HCT116 (cell line): ENCODE results near the gene ABCB8. TPM values are rescaled to one million over a fixed set of nuclear protein-coding genes. Genes with fewer than 3 reads are reported as not detected.
A peak's percentile ranks its signal among the peaks of the same experiment; 100 is the strongest.

Experiments
- ATAC-seq: fragments of 200-7000 bp; cut with Tn5 transposase; 2 replicates; pipeline ENCODE4 v1.9.1; 2020; ENCODE audit warnings: mild to moderate bottlenecking, moderate library complexity
- BruUV-seq: library from RNA; stranded (reverse); fragments of 400-500 nt; replicated peaks from 2 replicates; lab custom pipeline; 2021; lab: Mats Ljungman, UMichigan
- CTCF ChIA-PET: fragments of 300-600 bp; sonication (Branson Sonifier 250); formaldehyde crosslinking; loops from one replicate; lab custom pipeline; 2021; ENCODE audit warnings: antibody characterized with exemption; lab: Charles Lee
- POLR2A ChIA-PET: fragments of 300-600, 350-600 bp; sonication (Branson Sonifier 250); formaldehyde crosslinking; loops from one replicate; lab custom pipeline; 2021; ENCODE audit warnings: antibody characterized with exemption; lab: Charles Lee
- RAD21 ChIA-PET, 2 experiments: fragments of 300-600 bp; sonication (Branson Sonifier 250); formaldehyde crosslinking; loops; one replicate each; lab custom pipeline; 2023; ENCODE audit warnings: low total read pairs in 2 of 2; ENCODE audit not compliant: uncharacterized antibody in 2 of 2, unreplicated experiment in 2 of 2, low non-redundant PET in 1 of 2; lab: Charles Lee
- DNase-seq: peaks from one replicate; pipeline ENCODE4 v3.0.0-alpha.2; 2010; ENCODE audit warnings: low read depth, low spot score
- H2AFZ ChIP-seq: fragments of 200-600 bp; shearing (Covaris generic), sonication (generic); 2 replicates; pipeline ENCODE4 v1.6.1; 2017; ENCODE audit warnings: low read depth, mixed run types, mixed read lengths, antibody characterized with exemption, low read length; ENCODE audit not compliant: poor library complexity, severe bottlenecking
- H3K27ac ChIP-seq: 2 replicates; pipeline ENCODE4 v1.5.1; 2012; ENCODE audit warnings: low read depth, low read length
- H3K27me3 ChIP-seq: fragments of 200-600 bp; sonication (generic); 2 replicates; pipeline ENCODE4 v1.6.1; 2016; ENCODE audit warnings: mixed run types, low read length, mixed read lengths; ENCODE audit not compliant: insufficient read depth
- H3K36me3 ChIP-seq, 2 experiments: fragments of 200-500 bp in 1 of 2; fragments of 200-600 bp in 1 of 2; sonication (Bioruptor generic) in 1 of 2; sonication (generic) in 1 of 2; 2 replicates each; pipeline versions ENCODE4 v1.5.1 to v1.6.1; 2014 to 2016; ENCODE audit warnings: low read length in 2 of 2, inconsistent platforms in 1 of 2, mixed read lengths in 1 of 2, mixed run types in 1 of 2; ENCODE audit not compliant: insufficient read depth in 2 of 2, control insufficient read depth in 1 of 2
- H3K4me1 ChIP-seq, 2 experiments: fragments of 200-600 bp in 1 of 2; sonication (generic) in 1 of 2; 2 replicates each; pipeline versions ENCODE4 v1.5.1 to v1.6.1; 2012 to 2017; ENCODE audit warnings: low read length in 2 of 2, inconsistent platforms in 1 of 2, mild to moderate bottlenecking in 1 of 2, mixed read lengths in 1 of 2, mixed run types in 1 of 2, moderate library complexity in 1 of 2; ENCODE audit not compliant: insufficient read depth in 2 of 2, control insufficient read depth in 1 of 2
- H3K4me2 ChIP-seq: fragments of 200-600 bp; sonication (generic); 2 replicates; pipeline ENCODE4 v1.6.1; 2017; ENCODE audit warnings: mixed run types, low read length, mixed read lengths
- H3K4me3 ChIP-seq, 2 experiments: fragments of 200-600 bp in 1 of 2; sonication (generic) in 1 of 2; replicated peaks in 1 of 2; 2 replicates each; pipeline ENCODE4 v1.5.1; 2011 to 2016; ENCODE audit warnings: low read length in 2 of 2, control low read depth in 1 of 2, low read depth in 1 of 2, mild to moderate bottlenecking in 1 of 2, mixed read lengths in 1 of 2, mixed run types in 1 of 2
- H3K79me2 ChIP-seq: fragments of 200-600 bp; sonication (generic); 2 replicates; pipeline ENCODE4 v1.6.1; 2017; ENCODE audit warnings: mild to moderate bottlenecking, mixed run types, low read length, moderate library complexity, mixed read lengths; ENCODE audit not compliant: insufficient read depth
- H3K9ac ChIP-seq: fragments of 200-600 bp; sonication (generic); 2 replicates; pipeline ENCODE4 v1.6.1; 2016; ENCODE audit warnings: low read length, mixed read lengths
- H3K9me2 ChIP-seq: fragments of 200-600 bp; sonication (generic), shearing (Covaris generic); 2 replicates; pipeline ENCODE4 v1.6.1; 2017; ENCODE audit warnings: mixed run types, mild to moderate bottlenecking, moderate library complexity; ENCODE audit not compliant: insufficient read depth
- H3K9me3 ChIP-seq, 2 experiments: fragments of 200-500 bp in 1 of 2; fragments of 200-600 bp in 1 of 2; sonication (Bioruptor generic) in 1 of 2; sonication (generic) in 1 of 2; 2 replicates each; pipeline ENCODE4 v1.6.1; 2014 to 2017; ENCODE audit warnings: low read length in 2 of 2, mixed read lengths in 2 of 2, inconsistent platforms in 1 of 2, low read depth in 1 of 2, mild to moderate bottlenecking in 1 of 2, mixed run types in 1 of 2, moderate library complexity in 1 of 2; ENCODE audit not compliant: control insufficient read depth in 1 of 2, insufficient read depth in 1 of 2
- H4K20me1 ChIP-seq: fragments of 200-600 bp; sonication (generic), shearing (Covaris generic); 2 replicates; pipeline ENCODE4 v1.6.1; 2017; ENCODE audit warnings: mixed run types, mild to moderate bottlenecking, moderate library complexity; ENCODE audit not compliant: insufficient read depth
- ATF3 ChIP-seq: IDR thresholded peaks from 2 replicates; pipeline ENCODE4 v1.6.1; 2012
- EGR1 ChIP-seq: IDR thresholded peaks from 2 replicates; pipeline ENCODE4 v1.6.1; 2012; ENCODE audit warnings: low read depth
- ELF1 ChIP-seq: IDR thresholded peaks from 2 replicates; pipeline ENCODE4 v1.6.1; 2012; ENCODE audit warnings: low read depth, borderline replicate concordance
- EZH2 ChIP-seq: fragments of 200-600 bp; sonication (generic); IDR thresholded peaks from 2 replicates; pipeline ENCODE4 v1.6.1; 2017; ENCODE audit warnings: antibody characterized with exemption, mixed run types
- JUND ChIP-seq: IDR thresholded peaks from 2 replicates; pipeline ENCODE4 v1.6.1; 2012
- POLR2A ChIP-seq: IDR thresholded peaks from 2 replicates; pipeline ENCODE4 v1.7.0; 2011; ENCODE audit warnings: borderline replicate concordance; ENCODE audit not compliant: insufficient read depth, insufficient read length; ENCODE audit errors: extremely low read depth
- POLR2AphosphoS5 ChIP-seq: IDR thresholded peaks from 2 replicates; pipeline ENCODE4 v1.6.1; 2011; ENCODE audit warnings: mild to moderate bottlenecking, low read depth, low read length, moderate library complexity
- SIN3A ChIP-seq: IDR thresholded peaks from 2 replicates; pipeline ENCODE4 v1.6.1; 2012; ENCODE audit warnings: low read depth
- SP1 ChIP-seq: IDR thresholded peaks from 2 replicates; pipeline ENCODE4 v1.6.1; 2012; ENCODE audit warnings: low read depth
- SRF ChIP-seq: IDR thresholded peaks from 2 replicates; pipeline ENCODE4 v1.6.1; 2012; ENCODE audit warnings: low read depth
- YY1 ChIP-seq: IDR thresholded peaks from 2 replicates; pipeline ENCODE4 v1.6.1; 2011; ENCODE audit warnings: low read length, low read depth, moderate library complexity, mild to moderate bottlenecking; ENCODE audit not compliant: insufficient replicate concordance; ENCODE audit errors: extremely low read depth
- intact Hi-C: fragments of 100-400 bp; cut with micrococcal nuclease; formaldehyde crosslinking; loops from 2 replicates; pipeline ENCODE4 v1.10.0; 2022
- total RNA-seq: library from RNA; stranded (reverse); gene quantifications from one replicate; pipeline ENCODE4 v1.2.1, GENCODE V29; 2021; ENCODE audit not compliant: unreplicated experiment
- TF ChIP-seq, protein P1 (sequence below): IDR thresholded peaks from 2 replicates; pipeline ENCODE4 v1.6.1; 2011; ENCODE audit warnings: mild to moderate bottlenecking, low read length, moderate library complexity; ENCODE audit not compliant: insufficient replicate concordance; ENCODE audit errors: extremely low read depth

The ABCB8 gene
- total RNA-seq, 1 experiment from 2014 or later = 55.2 TPM

- Histone ChIP-seq H3K4me2 (no peak overlapping the region), H3K27me3 (no peaks in the 10 kb centered on the region), H2AFZ (no peak overlapping the region), H3K27ac (0 out of 2 replicates have a peak overlapping the region, but pooled peaks have one; percentile 26), H3K79me2 (peaks cover 21% of the 10 kb centered on the region), H3K4me3 (no peak overlapping the region), H3K9me2 (no peaks in the 10 kb centered on the region), H3K9me3 (no peaks in the 10 kb centered on the region)
- no TSS peak for BruUV-seq
- RAD21 ChIA-PET = no interaction called here
- POLR2A ChIA-PET = interaction anchor here (1.0 kb wide), 1 partner anchor 47 kb away, joined by 3 read pairs; the partner anchor contains the start of gene ABCB8
- intact Hi-C loops = no loop called here
- CTCF ChIA-PET = no interaction called here
- no peak for ATAC-seq
- TF ChIP-seq ELF1 (no peak), SRF (no peak), POLR2A (no peak), SP1 (no peak), EZH2 (no peak), SIN3A (no peak), JUND (no peak), YY1 (no peak)
- TF ChIP-seq, all 23 proteins: peak for 0
- DNase-seq = no peak
- Histone ChIP-seq H4K20me1 (no peaks in the 10 kb centered on the region), H3K36me3 (peaks cover 32 to 37% of the 10 kb centered on the region in 2 experiments; a peak in 3 of 4 replicates), H3K4me1 (peaks cover 8 to 28% of the 10 kb centered on the region in 2 experiments), H3K9ac (no peak overlapping the region)
Observed at GRCh38 chr7:151074817-151075661, 46.8 kb downstream of the ABCB8 start.

GRCh38 chr7:151075662-151075971, 47.4 kb downstream of the ABCB8 start:
- no peaks in the 10 kb centered on the region for H3K9me3 ChIP-seq
- H3K27ac ChIP-seq = peak overlapping the region; percentile 27; the same call in 1 of the 2 replicates
- no peak for TF ChIP-seq POLR2A
- TF ChIP-seq EGR1 = no peak
- no peak for TF ChIP-seq POLR2AphosphoS5
- TF ChIP-seq, protein P1, sequence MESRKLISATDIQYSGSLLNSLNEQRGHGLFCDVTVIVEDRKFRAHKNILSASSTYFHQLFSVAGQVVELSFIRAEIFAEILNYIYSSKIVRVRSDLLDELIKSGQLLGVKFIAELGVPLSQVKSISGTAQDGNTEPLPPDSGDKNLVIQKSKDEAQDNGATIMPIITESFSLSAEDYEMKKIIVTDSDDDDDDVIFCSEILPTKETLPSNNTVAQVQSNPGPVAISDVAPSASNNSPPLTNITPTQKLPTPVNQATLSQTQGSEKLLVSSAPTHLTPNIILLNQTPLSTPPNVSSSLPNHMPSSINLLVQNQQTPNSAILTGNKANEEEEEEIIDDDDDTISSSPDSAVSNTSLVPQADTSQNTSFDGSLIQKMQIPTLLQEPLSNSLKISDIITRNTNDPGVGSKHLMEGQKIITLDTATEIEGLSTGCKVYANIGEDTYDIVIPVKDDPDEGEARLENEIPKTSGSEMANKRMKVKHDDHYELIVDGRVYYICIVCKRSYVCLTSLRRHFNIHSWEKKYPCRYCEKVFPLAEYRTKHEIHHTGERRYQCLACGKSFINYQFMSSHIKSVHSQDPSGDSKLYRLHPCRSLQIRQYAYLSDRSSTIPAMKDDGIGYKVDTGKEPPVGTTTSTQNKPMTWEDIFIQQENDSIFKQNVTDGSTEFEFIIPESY = no peak
- TF ChIP-seq ATF3 = no peak
- no peak overlapping the region for H3K4me3 ChIP-seq
- no peaks in the 10 kb centered on the region for H4K20me1 ChIP-seq
- no TSS peak for BruUV-seq
- ATAC-seq (no peak), DNase-seq (no peak)
- no peaks in the 10 kb centered on the region for H3K27me3 ChIP-seq
- ChIA-PET RAD21 (no interaction called here), POLR2A (interaction anchor here (1.0 to 1.5 kb wide), 2 partner anchors 15 to 48 kb away, joined by 3 to 4 read pairs; partner anchors contain the start of gene ABCB8), CTCF (no interaction called here)
- H2AFZ ChIP-seq = no peak overlapping the region
- intact Hi-C loops = no loop called here
- peaks cover 26% of the 10 kb centered on the region for H3K79me2 ChIP-seq
- no peak overlapping the region for H3K9ac ChIP-seq
- no peaks in the 10 kb centered on the region for H3K9me2 ChIP-seq
- no peak overlapping the region for H3K4me2 ChIP-seq
- peaks cover 27 to 31% of the 10 kb centered on the region in 2 experiments; a peak in 3 of 4 replicates for H3K36me3 ChIP-seq
- H3K4me1 ChIP-seq = peaks cover 8 to 28% of the 10 kb centered on the region in 2 experiments
